Nephron progenitor cell (in vitro differentiated cells): Measurements from ENCODE around the gene FSTL4.

Experiments
- DNase-seq: peaks from one replicate; pipeline ENCODE4 v3.0.0; 2021
- H3K27ac Mint-ChIP-seq: 2 replicates; pipeline ENCODE4 v1.8.0; 2021; ENCODE audit warnings: mild to moderate bottlenecking, moderate library complexity, mixed read lengths
- H3K27me3 Mint-ChIP-seq: 2 replicates; pipeline ENCODE4 v1.8.0; 2021; ENCODE audit warnings: mild to moderate bottlenecking, low read depth, mixed read lengths; ENCODE audit not compliant: poor library complexity
- H3K36me3 Mint-ChIP-seq: 2 replicates; pipeline ENCODE4 v1.8.0; 2021; ENCODE audit warnings: low read depth, mixed read lengths
- H3K4me1 Mint-ChIP-seq: 2 replicates; pipeline ENCODE4 v1.8.0; 2021; ENCODE audit warnings: mixed read lengths
- H3K4me3 Mint-ChIP-seq: 2 replicates; pipeline ENCODE4 v1.8.0; 2021; ENCODE audit warnings: mild to moderate bottlenecking, moderate library complexity, mixed read lengths
- H3K9me3 Mint-ChIP-seq: 2 replicates; pipeline ENCODE4 v1.8.0; 2021; ENCODE audit warnings: mild to moderate bottlenecking, moderate library complexity, mixed read lengths
- CTCF ChIP-seq: fragments of 200-600 bp; sonication (generic); IDR thresholded peaks from 2 replicates; pipeline ENCODE4 v1.5.0; 2021; ENCODE audit warnings: antibody characterized with exemption

The FSTL4 gene

GRCh38 chr5:133238426-133239205, 373.7 kb downstream of the FSTL4 start:
- Mint-ChIP-seq H3K4me3 (no peak overlapping the region), H3K27me3 (peaks cover 5% of the 10 kb centered on the region), H3K36me3 (no peaks in the 10 kb centered on the region), H3K9me3 (peaks cover 5% of the 10 kb centered on the region), H3K27ac (no peak overlapping the region), H3K4me1 (peaks cover 11% of the 10 kb centered on the region)
- no peak for DNase-seq
- TF ChIP-seq CTCF, result no peak

GRCh38 chr5:133236976-133237375, 375.4 kb downstream of the FSTL4 start:
- H3K27me3 Mint-ChIP-seq, result peaks cover 9% of the 10 kb centered on the region
- DNase-seq, result no peak
- peaks cover 7% of the 10 kb centered on the region for H3K4me1 Mint-ChIP-seq
- H3K9me3 Mint-ChIP-seq, result peaks cover 5% of the 10 kb centered on the region
- H3K36me3 Mint-ChIP-seq, result no peaks in the 10 kb centered on the region
- H3K4me3 Mint-ChIP-seq, result no peak overlapping the region
- no peak for TF ChIP-seq CTCF
- H3K27ac Mint-ChIP-seq, result no peak overlapping the region

GRCh38 chr5:133236541-133236951, 375.8 kb downstream of the FSTL4 start:
- Mint-ChIP-seq H3K27me3 (peaks cover 9% of the 10 kb centered on the region), H3K9me3 (peaks cover 5% of the 10 kb centered on the region), H3K4me3 (no peak overlapping the region), H3K4me1 (peaks cover 7% of the 10 kb centered on the region), H3K36me3 (no peaks in the 10 kb centered on the region), H3K27ac (no peak overlapping the region)
- no peak for TF ChIP-seq CTCF
- DNase-seq, result no peak

- no peaks in the 10 kb centered on the region for H3K36me3 Mint-ChIP-seq
- no peak for DNase-seq
- H3K27me3 Mint-ChIP-seq, result peaks cover 9% of the 10 kb centered on the region
- H3K4me3 Mint-ChIP-seq, result no peak overlapping the region
- H3K27ac Mint-ChIP-seq, result no peak overlapping the region
- no peak for TF ChIP-seq CTCF
- H3K9me3 Mint-ChIP-seq, result peaks cover 5% of the 10 kb centered on the region
- H3K4me1 Mint-ChIP-seq, result peaks cover 7% of the 10 kb centered on the region
Measured at GRCh38 chr5:133235696-133236426, 376.5 kb downstream of the FSTL4 start.

GRCh38 chr5:133234911-133235310, 377.4 kb downstream of the FSTL4 start:
- Mint-ChIP-seq H3K27me3 (peaks cover 12% of the 10 kb centered on the region), H3K4me3 (no peak overlapping the region), H3K36me3 (no peaks in the 10 kb centered on the region), H3K27ac (no peak overlapping the region), H3K9me3 (peaks cover 3% of the 10 kb centered on the region), H3K4me1 (peaks cover 7% of the 10 kb centered on the region)
- TF ChIP-seq CTCF, result no peak
- DNase-seq, result no peak
